Panc1 (cell line): ENCODE results near the gene ENTPD6. TPM values are rescaled to one million over a fixed set of nuclear protein-coding genes. Genes with fewer than 3 reads are reported as not detected.

Source experiments
- ATAC-seq: fragments of 200-7000 bp; cut with Tn5 transposase; 2 replicates; pipeline ENCODE4 v1.9.1; 2020; ENCODE audit warnings: mild to moderate bottlenecking, moderate library complexity
- BruUV-seq: library from RNA; stranded (reverse); fragments of 400-500 nt; replicated peaks from 2 replicates; lab custom pipeline; 2021; lab: Mats Ljungman, UMichigan
- CTCF ChIA-PET: fragments of 300-600 bp; sonication (Branson Sonifier 250); formaldehyde crosslinking; loops from one replicate; lab custom pipeline; 2022; ENCODE audit warnings: antibody characterized with exemption; lab: Charles Lee
- POLR2A ChIA-PET: fragments of 300-600 bp; sonication (Branson Sonifier 250); formaldehyde crosslinking; loops from one replicate; lab custom pipeline; 2022; ENCODE audit warnings: antibody characterized with exemption; lab: Charles Lee
- DNase-seq: peaks from one replicate; pipeline ENCODE4 v3.0.0-alpha.2; 2010; ENCODE audit warnings: low read depth, low spot score
- H3K27ac ChIP-seq: 2 replicates; pipeline ENCODE4 v1.5.1; 2011; ENCODE audit warnings: mild to moderate bottlenecking, low read length, inconsistent platforms
- H3K27me3 ChIP-seq: fragments of 200-500 bp; sonication (Bioruptor generic); 2 replicates; pipeline ENCODE4 v1.6.0; 2014; ENCODE audit warnings: low read length, inconsistent platforms; ENCODE audit not compliant: control insufficient read depth, insufficient read depth
- H3K36me3 ChIP-seq: fragments of 200-500 bp; sonication (Bioruptor generic); 2 replicates; pipeline ENCODE4 v1.5.1; 2014; ENCODE audit warnings: inconsistent platforms, mild to moderate bottlenecking, low read length, moderate library complexity; ENCODE audit not compliant: control insufficient read depth, insufficient read depth
- H3K4me1 ChIP-seq: 2 replicates; pipeline ENCODE4 v1.5.1; 2011; ENCODE audit warnings: inconsistent platforms, mild to moderate bottlenecking, low read length, moderate library complexity; ENCODE audit not compliant: control insufficient read depth, insufficient read depth
- H3K4me3 ChIP-seq, 2 experiments: 2 replicates each; pipeline ENCODE4 v1.5.1; 2011 to 2012; ENCODE audit warnings: low read depth in 2 of 2, low read length in 2 of 2, mild to moderate bottlenecking in 2 of 2, inconsistent platforms in 1 of 2, moderate library complexity in 1 of 2
- H3K9me3 ChIP-seq: fragments of 200-500 bp; sonication (Bioruptor generic); 2 replicates; pipeline ENCODE4 v1.5.1; 2014; ENCODE audit warnings: low read depth, mild to moderate bottlenecking, inconsistent platforms, low read length, moderate library complexity; ENCODE audit not compliant: control insufficient read depth, insufficient read depth
- CTCF ChIP-seq: fragments of 450-650 bp; IDR thresholded peaks from 2 replicates; pipeline ENCODE4 v1.5.1; 2017; ENCODE audit warnings: mild to moderate bottlenecking
- POLR2AphosphoS5 ChIP-seq: IDR thresholded peaks from 2 replicates; pipeline ENCODE4 v1.6.1; 2012; ENCODE audit warnings: mild to moderate bottlenecking, low read depth, low read length, moderate library complexity
- REST ChIP-seq, 2 experiments: IDR thresholded peaks; 2 replicates each; pipeline ENCODE4 v1.6.1; 2011 to 2012; ENCODE audit warnings: low read depth in 2 of 2, control low read depth in 1 of 2, low read length in 1 of 2, mild to moderate bottlenecking in 1 of 2, moderate library complexity in 1 of 2; ENCODE audit not compliant: insufficient read depth in 1 of 2
- SIN3A ChIP-seq: IDR thresholded peaks from 2 replicates; pipeline ENCODE4 v1.6.1; 2012; ENCODE audit warnings: low read depth, mild to moderate bottlenecking, low read length, moderate library complexity, borderline replicate concordance; ENCODE audit not compliant: insufficient read depth
- TCF7L2 ChIP-seq: IDR thresholded peaks from 2 replicates; pipeline ENCODE4 v1.6.1; 2011; ENCODE audit warnings: mild to moderate bottlenecking, low read depth, low read length, inconsistent platforms
- in situ Hi-C: cut with HindIII; loops from 2 replicates; pipeline ENCODE4 v1.10.0; 2016; ENCODE audit warnings: low sequenced_read_pairs, low pct_unique_long_range_greater_than_20kb
- intact Hi-C: fragments of 100-400 bp; cut with micrococcal nuclease; formaldehyde crosslinking; loops from one replicate; pipeline ENCODE4 v1.10.0; 2022; ENCODE audit not compliant: unreplicated experiment
- total RNA-seq: library from RNA; stranded (reverse); gene quantifications from one replicate; pipeline ENCODE4 v1.2.1, GENCODE V29; 2021; ENCODE audit not compliant: unreplicated experiment

Gene ENTPD6
- total RNA-seq, 1 experiment from 2014 or later, result 108 TPM

- BruUV-seq, result no TSS peak
- no peaks in the 10 kb centered on the region for H3K9me3 ChIP-seq
- TF ChIP-seq POLR2AphosphoS5 (no peak), SIN3A (no peak), TCF7L2 (no peak), CTCF (no peak), REST (IDR thresholded peaks at IDR 0.05; ENCODE audit: insufficient read depth in 1 of 2, low read depth in 2 of 2, low read length in 1 of 2) (no peak)
- POLR2A ChIA-PET, result no interaction called here
- in situ Hi-C loops, result no loop called here
- no peak overlapping the region for H3K4me3 ChIP-seq
- peak overlapping the region; percentile 54; the same call in 1 of the 2 replicates for H3K27ac ChIP-seq
- H3K4me1 ChIP-seq, result peaks cover 59% of the 10 kb centered on the region
- intact Hi-C loops, result no loop called here
- peaks cover 15% of the 10 kb centered on the region for H3K36me3 ChIP-seq
- DNase-seq (no peak), ATAC-seq (no peak)
- CTCF ChIA-PET, result no interaction called here
- no peaks in the 10 kb centered on the region for H3K27me3 ChIP-seq
Measured at GRCh38 chr20:25256226-25256859, 60.8 kb downstream of the ENTPD6 start.

GRCh38 chr20:25257130-25257529 is 61.6 kb downstream of the ENTPD6 start:
- Histone ChIP-seq H3K36me3 (peaks cover 15% of the 10 kb centered on the region), H3K27ac (peak overlapping the region; percentile 24; the same call in 1 of the 2 replicates), H3K4me1 (peaks cover 51% of the 10 kb centered on the region), H3K9me3 (no peaks in the 10 kb centered on the region), H3K27me3 (no peaks in the 10 kb centered on the region), H3K4me3 (no peak overlapping the region)
- ATAC-seq (no peak), DNase-seq (no peak)
- CTCF ChIA-PET, result interaction anchor here (0.6 kb wide), 1 partner anchor 193 kb away, joined by 3 read pairs; no protein-coding TSS in a partner anchor
- TF ChIP-seq CTCF, result no peak
- TF ChIP-seq REST (IDR thresholded peaks at IDR 0.05; ENCODE audit: insufficient read depth in 1 of 2, low read depth in 2 of 2, low read length in 1 of 2), result no peak
- no TSS peak for BruUV-seq
- in situ Hi-C loops (no loop called here), intact Hi-C loops (no loop called here)
- POLR2A ChIA-PET, result no interaction called here
